Measurements from ENCODE around the gene RBM4. TPM values are rescaled to one million over a fixed set of nuclear protein-coding genes. Genes with fewer than 3 reads are reported as not detected.

RBM4 gene
- total RNA-seq, 1 experiment from 2014 or later = 94.4 TPM

DNA sequence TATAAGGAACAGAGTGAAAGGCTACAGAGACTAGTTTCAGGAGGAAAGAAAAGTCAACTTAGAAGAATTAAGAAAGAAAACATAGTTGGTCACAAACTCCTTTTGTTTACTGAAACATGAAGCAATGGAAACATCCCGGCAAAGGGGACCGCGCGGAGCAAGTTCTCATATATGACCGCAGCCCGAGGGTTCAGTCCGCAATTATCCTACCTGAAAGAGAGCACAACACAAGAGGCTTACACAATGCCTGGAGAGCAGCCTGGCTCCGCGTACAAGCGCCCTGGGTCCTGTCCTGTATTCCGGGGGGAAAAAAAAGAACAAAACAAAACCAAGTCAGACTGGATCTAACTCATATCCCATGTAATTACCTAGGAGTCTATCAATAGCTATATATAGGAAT, 26.9 kb downstream of the RBM4 start:
- Histone ChIP-seq H3K4me3 (replicated peaks in 1 of 2; ENCODE audit: low read depth in 1 of 2, low read length in 2 of 2) (no peak overlapping the region), H3K9me3 (ENCODE audit: control insufficient read depth in 1 of 2, insufficient read depth in 1 of 2, low read depth in 1 of 2, low read length in 2 of 2) (no peaks in the 10 kb centered on the region), H3K36me3 (ENCODE audit: control insufficient read depth in 1 of 2, insufficient read depth in 2 of 2, low read length in 2 of 2) (peaks cover 32 to 35% of the 10 kb centered on the region in 2 experiments; a peak in 3 of 4 replicates), H3K4me2 (ENCODE audit: low read length) (no peak overlapping the region), H3K9me2 (ENCODE audit: insufficient read depth) (no peaks in the 10 kb centered on the region), H3K79me2 (ENCODE audit: insufficient read depth, low read length) (peaks cover 94% of the 10 kb centered on the region), H3K27ac (ENCODE audit: low read depth, low read length) (no peak overlapping the region), H4K20me1 (ENCODE audit: insufficient read depth) (peaks cover 11% of the 10 kb centered on the region; the same call in 1 of the 2 replicates), H2AFZ (ENCODE audit: low read depth, low read length, poor library complexity, severe bottlenecking) (no peak overlapping the region), H3K4me1 (ENCODE audit: control insufficient read depth in 1 of 2, insufficient read depth in 2 of 2, low read length in 2 of 2) (no peaks in the 10 kb centered on the region), H3K27me3 (ENCODE audit: insufficient read depth, low read length) (no peaks in the 10 kb centered on the region), H3K9ac (ENCODE audit: low read length) (no peak overlapping the region)
- ChIA-PET CTCF (no interaction called here), POLR2A (interaction anchor here (1.5 kb wide), 1 partner anchor 12 kb away, joined by 4 read pairs; the partner anchor contains the start of gene RBM4B), RAD21 (ENCODE audit: low non-redundant PET in 1 of 2, low total read pairs in 2 of 2, uncharacterized antibody in 2 of 2, unreplicated experiment in 2 of 2) (no interaction called here)
- intact Hi-C loops (cut with micrococcal nuclease) = no loop called here
- no TSS peak for BruUV-seq (replicated peaks)
- ATAC-seq (no peak), DNase-seq (ENCODE audit: low read depth, low spot score) (no peak)
- TF ChIP-seq CEBPB (IDR thresholded peaks at IDR 0.05; ENCODE audit: low read depth) = no peak
- no peak for TF ChIP-seq MAX (IDR thresholded peaks at IDR 0.05)
- TF ChIP-seq, protein P1, sequence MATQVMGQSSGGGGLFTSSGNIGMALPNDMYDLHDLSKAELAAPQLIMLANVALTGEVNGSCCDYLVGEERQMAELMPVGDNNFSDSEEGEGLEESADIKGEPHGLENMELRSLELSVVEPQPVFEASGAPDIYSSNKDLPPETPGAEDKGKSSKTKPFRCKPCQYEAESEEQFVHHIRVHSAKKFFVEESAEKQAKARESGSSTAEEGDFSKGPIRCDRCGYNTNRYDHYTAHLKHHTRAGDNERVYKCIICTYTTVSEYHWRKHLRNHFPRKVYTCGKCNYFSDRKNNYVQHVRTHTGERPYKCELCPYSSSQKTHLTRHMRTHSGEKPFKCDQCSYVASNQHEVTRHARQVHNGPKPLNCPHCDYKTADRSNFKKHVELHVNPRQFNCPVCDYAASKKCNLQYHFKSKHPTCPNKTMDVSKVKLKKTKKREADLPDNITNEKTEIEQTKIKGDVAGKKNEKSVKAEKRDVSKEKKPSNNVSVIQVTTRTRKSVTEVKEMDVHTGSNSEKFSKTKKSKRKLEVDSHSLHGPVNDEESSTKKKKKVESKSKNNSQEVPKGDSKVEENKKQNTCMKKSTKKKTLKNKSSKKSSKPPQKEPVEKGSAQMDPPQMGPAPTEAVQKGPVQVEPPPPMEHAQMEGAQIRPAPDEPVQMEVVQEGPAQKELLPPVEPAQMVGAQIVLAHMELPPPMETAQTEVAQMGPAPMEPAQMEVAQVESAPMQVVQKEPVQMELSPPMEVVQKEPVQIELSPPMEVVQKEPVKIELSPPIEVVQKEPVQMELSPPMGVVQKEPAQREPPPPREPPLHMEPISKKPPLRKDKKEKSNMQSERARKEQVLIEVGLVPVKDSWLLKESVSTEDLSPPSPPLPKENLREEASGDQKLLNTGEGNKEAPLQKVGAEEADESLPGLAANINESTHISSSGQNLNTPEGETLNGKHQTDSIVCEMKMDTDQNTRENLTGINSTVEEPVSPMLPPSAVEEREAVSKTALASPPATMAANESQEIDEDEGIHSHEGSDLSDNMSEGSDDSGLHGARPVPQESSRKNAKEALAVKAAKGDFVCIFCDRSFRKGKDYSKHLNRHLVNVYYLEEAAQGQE (IDR thresholded peaks at IDR 0.05; ENCODE audit: low read depth) = no peak
- no peak for TF ChIP-seq YY1 (IDR thresholded peaks at IDR 0.05; ENCODE audit: extremely low read depth, insufficient replicate concordance, low read depth, low read length)
- TF ChIP-seq SP1 (IDR thresholded peaks at IDR 0.05; ENCODE audit: low read depth) = no peak
- TF ChIP-seq EZH2 (IDR thresholded peaks at IDR 0.05) = no peak
- TF ChIP-seq EZH2phosphoT487 (IDR thresholded peaks at IDR 0.05; ENCODE audit: borderline replicate concordance) = no peak
- no peak for TF ChIP-seq RAD21 (IDR thresholded peaks at IDR 0.05; ENCODE audit: low read depth)
- TF ChIP-seq, protein P2, sequence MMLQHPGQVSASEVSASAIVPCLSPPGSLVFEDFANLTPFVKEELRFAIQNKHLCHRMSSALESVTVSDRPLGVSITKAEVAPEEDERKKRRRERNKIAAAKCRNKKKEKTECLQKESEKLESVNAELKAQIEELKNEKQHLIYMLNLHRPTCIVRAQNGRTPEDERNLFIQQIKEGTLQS (IDR thresholded peaks at IDR 0.05) = no peak
- no peak for TF ChIP-seq JUND (IDR thresholded peaks at IDR 0.05)
